HG03460 (cell line): Measurements from ENCODE around the gene OPRL1.
"Not testable (repeated sequence)": the region's sequence is repeated elsewhere in the genome, so short reads cannot be mapped to it uniquely, and the experiment has no call there.

Experiments used
- ATAC-seq: cut with Tn5 transposase; IDR thresholded peaks from one replicate; pipeline ENCODE4 v1.9.1; 2021; ENCODE audit not compliant: unreplicated experiment

OPRL1 gene

GRCh38 chr20:64083378-64083803 lies 3.5 kb downstream of the OPRL1 start:
- no peak for ATAC-seq

- no peak for ATAC-seq
Observed at GRCh38 chr20:64083804-64084684, 4.2 kb downstream of the OPRL1 start, which contains the start of gene LKAAEAR1. Gene LKAAEAR1, minus strand, starts transcription at chr20:64084398. Its CDS starts 179 bp downstream, at chr20:64084219.

- ATAC-seq = no peak
Observed at GRCh38 chr20:64084685-64085152, 4.8 kb downstream of the OPRL1 start.

- no peak for ATAC-seq
Observed at GRCh38 chr20:64086801-64087200, 6.9 kb downstream of the OPRL1 start.

GRCh38 chr20:64087226-64087825 lies 7.4 kb downstream of the OPRL1 start:
- not testable (repeated sequence) for ATAC-seq

GRCh38 chr20:64088586-64088985 lies 8.7 kb downstream of the OPRL1 start:
- not testable (repeated sequence) for ATAC-seq

GRCh38 chr20:64090165-64090564 lies 10.3 kb downstream of the OPRL1 start:
- no peak for ATAC-seq

GRCh38 chr20:64091340-64091739 lies 11.5 kb downstream of the OPRL1 start:
- no peak for ATAC-seq

- no peak for ATAC-seq
Observed at GRCh38 chr20:64091770-64092169, 11.9 kb downstream of the OPRL1 start.

- ATAC-seq = no peak
Observed at GRCh38 chr20:64092258-64093012, 12.6 kb downstream of the OPRL1 start.

- ATAC-seq = no peak
Observed at GRCh38 chr20:64093013-64093503, 13.2 kb downstream of the OPRL1 start.

GRCh38 chr20:64095455-64095854 lies 15.6 kb downstream of the OPRL1 start:
- ATAC-seq = no peak

GRCh38 chr20:64095927-64096326 lies 16.0 kb downstream of the OPRL1 start:
- no peak for ATAC-seq

- ATAC-seq = no peak
Observed at GRCh38 chr20:64096535-64096934, 16.7 kb downstream of the OPRL1 start.

- ATAC-seq = no peak
Observed at GRCh38 chr20:64098471-64099013, 18.7 kb downstream of the OPRL1 start.

GRCh38 chr20:64099086-64099786 lies 19.4 kb downstream of the OPRL1 start:
- no peak for ATAC-seq

GRCh38 chr20:64099880-64100565 lies 20.1 kb downstream of the OPRL1 start:
- no peak for ATAC-seq

GRCh38 chr20:64100566-64100888 lies 20.6 kb downstream of the OPRL1 start:
- ATAC-seq = no peak

- no peak for ATAC-seq
Observed at GRCh38 chr20:64100946-64101688, 21.2 kb downstream of the OPRL1 start.
